AG04449 (cell line): ENCODE results near the gene NPHP4.

ENCODE experiments used
- CTCF ChIA-PET: fragments of 350-600 bp; formaldehyde crosslinking; extraction: SDS; loops from one replicate; lab custom pipeline; 2021; ENCODE audit warnings: antibody characterized with exemption; lab: Yijun Ruan, JAX
- POLR2A ChIA-PET: fragments of 400-600, 350-600 bp; formaldehyde crosslinking; extraction: SDS; loops from one replicate; lab custom pipeline; 2020; ENCODE audit warnings: antibody characterized with exemption, inconsistent platforms; lab: Yijun Ruan, JAX
- DNase-seq: peaks from one replicate; pipeline ENCODE4 v3.0.0-alpha.2; 2010; ENCODE audit warnings: low read depth, low spot score
- H3K4me3 ChIP-seq: 2 replicates; pipeline ENCODE4 v1.5.1; 2011; ENCODE audit warnings: low read depth, mild to moderate bottlenecking, control low read depth, low read length
- TF ChIP-seq, protein P1 (sequence below): IDR thresholded peaks from one replicate; pipeline ENCODE4 v1.5.1; 2011; ENCODE audit warnings: mild to moderate bottlenecking, moderate library complexity, low read length, control low read depth, inconsistent platforms; ENCODE audit not compliant: insufficient read depth; ENCODE audit errors: missing control alignments

Gene NPHP4

DNA sequence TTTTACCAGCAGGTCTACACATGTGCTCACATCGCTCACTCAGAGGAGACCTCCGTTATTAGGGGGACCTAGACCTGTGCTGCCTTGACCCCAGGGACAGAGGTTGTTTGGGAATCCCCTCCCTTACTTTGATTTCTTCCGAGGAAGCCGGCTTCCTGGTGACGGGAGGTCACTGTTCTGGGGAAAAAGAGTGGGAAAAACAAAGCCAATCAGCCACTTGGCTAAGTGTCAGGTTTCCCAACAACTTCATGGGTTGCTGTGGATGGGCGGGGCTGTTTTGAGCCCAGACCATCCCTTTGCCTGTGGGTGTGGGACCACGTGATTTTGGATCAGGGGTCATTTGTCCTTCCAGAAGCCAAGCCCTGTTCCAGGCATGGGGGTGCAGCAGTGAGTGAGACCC is 46.4 kb upstream of the NPHP4 start:
- CTCF ChIA-PET: interaction anchor here (1.0 to 1.3 kb wide), 2 partner anchors 23 to 147 kb away, joined by 3 read pairs; no protein-coding TSS in a partner anchor
- DNase-seq: no peak
- TF ChIP-seq, protein P1, sequence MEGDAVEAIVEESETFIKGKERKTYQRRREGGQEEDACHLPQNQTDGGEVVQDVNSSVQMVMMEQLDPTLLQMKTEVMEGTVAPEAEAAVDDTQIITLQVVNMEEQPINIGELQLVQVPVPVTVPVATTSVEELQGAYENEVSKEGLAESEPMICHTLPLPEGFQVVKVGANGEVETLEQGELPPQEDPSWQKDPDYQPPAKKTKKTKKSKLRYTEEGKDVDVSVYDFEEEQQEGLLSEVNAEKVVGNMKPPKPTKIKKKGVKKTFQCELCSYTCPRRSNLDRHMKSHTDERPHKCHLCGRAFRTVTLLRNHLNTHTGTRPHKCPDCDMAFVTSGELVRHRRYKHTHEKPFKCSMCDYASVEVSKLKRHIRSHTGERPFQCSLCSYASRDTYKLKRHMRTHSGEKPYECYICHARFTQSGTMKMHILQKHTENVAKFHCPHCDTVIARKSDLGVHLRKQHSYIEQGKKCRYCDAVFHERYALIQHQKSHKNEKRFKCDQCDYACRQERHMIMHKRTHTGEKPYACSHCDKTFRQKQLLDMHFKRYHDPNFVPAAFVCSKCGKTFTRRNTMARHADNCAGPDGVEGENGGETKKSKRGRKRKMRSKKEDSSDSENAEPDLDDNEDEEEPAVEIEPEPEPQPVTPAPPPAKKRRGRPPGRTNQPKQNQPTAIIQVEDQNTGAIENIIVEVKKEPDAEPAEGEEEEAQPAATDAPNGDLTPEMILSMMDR: no peak
- POLR2A ChIA-PET: no interaction called here
- H3K4me3 ChIP-seq: no peak overlapping the region

DNA sequence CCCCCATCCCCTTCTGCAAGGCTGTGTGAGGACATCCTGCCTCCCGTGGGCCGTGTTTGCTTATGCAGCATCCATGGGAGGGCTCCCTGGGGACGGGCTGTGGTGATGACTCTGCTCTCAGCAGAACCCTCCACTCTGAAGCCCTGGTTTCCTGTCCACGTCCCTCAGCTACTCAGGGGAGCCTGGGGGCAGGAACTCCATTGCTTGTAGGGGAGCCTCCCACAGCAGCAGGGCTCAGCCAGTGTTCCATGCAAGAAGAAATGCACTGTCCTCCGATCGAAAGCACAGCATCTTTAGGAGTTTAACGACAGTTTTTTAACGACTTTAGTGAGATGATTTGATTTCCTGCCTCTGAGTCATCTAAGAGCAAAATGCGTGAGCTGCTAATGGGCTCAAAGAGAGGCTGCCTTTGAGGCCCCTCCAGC is 45.1 kb upstream of the NPHP4 start:
- ChIA-PET POLR2A (interaction anchor here (0.8 kb wide), 1 partner anchor 11 kb away, joined by 4 read pairs; no protein-coding TSS in a partner anchor), CTCF (interaction anchor here (1.3 kb wide), 1 partner anchor 21 kb away, joined by 3 read pairs; no protein-coding TSS in a partner anchor)
- DNase-seq: peak; percentile 63
- H3K4me3 ChIP-seq: no peak overlapping the region; the same call in 1 of the 2 replicates
- TF ChIP-seq, protein P1: peak; percentile 7

DNA sequence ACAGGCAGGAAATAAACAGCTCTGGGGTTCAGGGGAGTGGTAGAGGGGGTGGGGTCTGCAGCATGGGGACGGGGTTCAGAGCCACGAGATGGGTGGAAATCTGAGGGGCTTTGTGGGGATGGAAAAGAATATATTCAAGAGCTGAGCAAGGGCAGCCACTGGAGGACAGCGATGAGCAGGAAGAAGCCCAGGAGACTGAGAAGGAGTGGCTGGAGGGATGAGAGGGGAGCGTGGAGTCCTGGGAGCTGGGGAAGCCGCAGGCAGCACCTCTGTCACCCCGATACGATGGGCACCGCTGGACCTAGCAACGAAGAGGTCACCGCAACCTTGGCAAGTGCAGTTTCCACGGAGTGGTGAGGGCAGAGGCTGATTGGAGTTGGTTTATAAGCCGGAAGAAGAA is 43.5 kb upstream of the NPHP4 start:
- ChIA-PET POLR2A (no interaction called here), CTCF (interaction anchor here (3.4 kb wide), 1 partner anchor 11 kb away, joined by 20 read pairs; no protein-coding TSS in a partner anchor)
- TF ChIP-seq, protein P1: peak; percentile 8
- no peak for DNase-seq
- H3K4me3 ChIP-seq: no peak overlapping the region

DNA sequence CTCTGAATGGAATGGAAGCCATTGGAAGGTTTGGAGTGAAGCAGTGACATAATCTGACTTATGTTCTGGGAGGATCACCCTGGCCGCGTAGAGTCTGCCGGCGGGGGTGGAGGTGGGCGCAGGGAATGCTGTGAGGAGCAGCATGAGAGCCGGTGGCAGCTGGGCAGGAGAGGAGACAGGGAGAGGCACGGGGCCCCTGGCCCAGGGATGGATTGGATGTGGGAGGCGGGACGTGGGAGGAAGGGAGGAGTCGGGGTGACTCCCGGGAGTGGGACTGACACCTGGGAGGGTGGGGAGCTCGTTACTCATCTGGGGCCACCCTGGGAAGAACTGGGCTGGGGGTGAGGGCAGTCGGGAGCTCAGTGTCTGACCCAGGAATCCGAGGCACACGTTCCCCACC is 43.1 kb upstream of the NPHP4 start:
- H3K4me3 ChIP-seq: no peak overlapping the region
- POLR2A ChIA-PET: no interaction called here
- TF ChIP-seq, protein P1: no peak
- DNase-seq: no peak
- CTCF ChIA-PET: interaction anchor here (1.2 to 3.4 kb wide), 3 partner anchors 7 to 15 kb away, joined by 4 to 20 read pairs (median 17); no protein-coding TSS in a partner anchor

DNA sequence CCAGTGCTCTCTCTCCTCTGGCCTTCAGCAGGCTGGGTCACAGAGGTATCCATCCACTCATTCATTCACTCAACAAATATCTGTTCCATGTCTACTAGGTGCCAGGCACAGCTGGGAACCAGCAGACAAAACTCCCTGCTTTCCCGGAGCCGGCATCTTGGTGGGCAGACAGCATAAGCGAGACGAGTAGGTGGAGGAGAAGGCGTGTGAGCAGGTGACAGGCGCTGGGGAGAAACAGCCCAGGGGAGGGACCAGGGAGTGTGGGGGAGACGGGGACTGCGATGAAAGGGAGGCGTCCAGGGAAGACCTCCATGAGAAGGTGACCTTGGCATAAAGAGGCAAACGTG is 42.5 kb upstream of the NPHP4 start:
- POLR2A ChIA-PET: no interaction called here
- no peak for DNase-seq
- CTCF ChIA-PET: interaction anchor here (0.6 to 3.4 kb wide), 9 partner anchors 8 to 173 kb away, joined by 3 to 20 read pairs (median 4); partner anchors contain the start of genes CHD5 and KCNAB2
- no peak overlapping the region for H3K4me3 ChIP-seq
- TF ChIP-seq, protein P1: no peak

DNA sequence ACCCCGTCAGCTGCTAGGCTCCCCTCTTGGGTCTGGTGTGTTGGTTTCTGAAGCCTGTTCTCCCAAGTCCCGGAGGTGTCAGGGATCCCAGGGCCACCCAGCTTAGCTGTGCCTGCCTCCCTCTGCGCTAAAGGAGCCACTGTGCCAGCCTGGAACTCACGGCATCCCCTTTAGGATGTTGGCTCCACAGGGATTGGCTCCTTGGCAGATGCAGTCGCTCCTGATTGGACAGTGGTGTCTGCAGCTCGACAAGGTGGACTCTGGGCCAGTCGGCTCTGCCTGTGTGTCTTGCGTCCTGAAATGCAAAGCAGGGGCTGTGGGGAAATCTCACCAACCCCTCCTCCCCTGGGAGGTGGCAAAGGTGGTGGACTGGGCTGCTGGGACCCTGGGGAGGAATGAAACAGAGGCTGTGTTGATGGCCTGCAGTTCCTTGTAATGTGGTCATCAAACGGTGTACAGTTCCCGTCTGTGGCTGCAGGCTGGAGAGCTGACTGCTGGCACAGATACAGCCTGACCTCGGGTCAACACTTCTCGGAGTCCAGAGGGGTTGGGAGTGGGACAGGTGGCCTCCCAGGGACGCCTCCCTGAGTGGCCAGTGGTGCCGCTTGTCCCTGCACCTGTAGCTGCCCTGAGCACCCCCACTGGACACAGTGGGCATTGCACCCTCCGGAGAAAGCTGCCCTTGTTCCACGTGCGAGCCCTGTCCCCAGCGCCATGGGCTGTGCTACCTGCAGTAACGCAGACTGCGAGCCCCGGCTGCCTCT is 41.9 kb upstream of the NPHP4 start:
- ChIA-PET CTCF (interaction anchor here (0.6 to 3.4 kb wide), 11 partner anchors 9 to 211 kb away, joined by 3 to 20 read pairs (median 4); partner anchors contain the start of genes CHD5 and KCNAB2), POLR2A (no interaction called here)
- TF ChIP-seq, protein P1: peak; percentile 76
- no peak overlapping the region for H3K4me3 ChIP-seq
- DNase-seq: no peak
